Vagina (tissue), 2 donors: ENCODE results near the gene NAT10. TPM values are rescaled to one million over a fixed set of nuclear protein-coding genes. Genes with fewer than 3 reads are reported as not detected.

ENCODE experiments used
- DNase-seq, 2 donors: peaks; one replicate each; pipeline ENCODE4 v3.0.0-alpha.2; 2017; ENCODE audit errors: extremely low spot score in 2 of 2
- H3K27ac ChIP-seq: fragments of 200-600 bp; sonication (generic); one replicate; pipeline ENCODE4 v1.5.1; 2019
- H3K27me3 ChIP-seq: fragments of 200-600 bp; sonication (generic); one replicate; pipeline ENCODE4 v1.5.1; 2019
- H3K36me3 ChIP-seq, 2 donors: fragments of 200-600 bp; sonication (generic); one replicate each; pipeline ENCODE4 v1.5.1; 2017 to 2019
- H3K4me1 ChIP-seq: fragments of 200-600 bp; sonication (generic); one replicate; pipeline ENCODE4 v1.5.1; 2019
- H3K4me3 ChIP-seq, 2 donors: fragments of 200-600 bp; sonication (generic); 1 replicate in 1 of 2; 2 replicates in 1 of 2; pipeline ENCODE4 v1.5.1; 2016 to 2019
- H3K9me3 ChIP-seq: fragments of 200-600 bp; sonication (generic); one replicate; pipeline ENCODE4 v1.5.1; 2019
- CTCF ChIP-seq, 3 experiments: fragments of 450-650 bp in 2 of 3; fragments of 200-600 bp in 1 of 3; sonication (generic) in 1 of 3; IDR thresholded peaks; one replicate each; pipeline ENCODE4 v1.5.1; 2017 to 2019; ENCODE audit warnings: antibody characterized with exemption in 3 of 3, mild to moderate bottlenecking in 2 of 3, moderate library complexity in 2 of 3
- POLR2A ChIP-seq, 2 donors: fragments of 450-650 bp; IDR thresholded peaks; one replicate each; pipeline ENCODE4 v1.6.1; 2017; ENCODE audit warnings: antibody characterized with exemption in 2 of 2, mild to moderate bottlenecking in 2 of 2, moderate library complexity in 2 of 2
- POLR2AphosphoS5 ChIP-seq, 2 donors: sonication (generic); formaldehyde crosslinking; IDR thresholded peaks; one replicate each; pipeline ENCODE4 v1.9.0; 2017; ENCODE audit warnings: antibody characterized with exemption in 2 of 2, mild to moderate bottlenecking in 2 of 2, low read depth in 1 of 2; ENCODE audit not compliant: insufficient read depth in 1 of 2
- intact Hi-C: fragments of 100-400 bp; cut with DNase I; formaldehyde crosslinking; loops from one replicate; pipeline ENCODE4 v1.15.1; 2023
- total RNA-seq: library from RNA; depleted of rRNA; stranded (reverse); fragments of >200 nt; gene quantifications from one replicate; pipeline ENCODE4 v1.2.3, GENCODE V29; 2016

The NAT10 gene
- total RNA-seq, 1 donor from 2014 or later = 24.8 TPM

- no peaks in the 10 kb centered on the region for H3K4me1 ChIP-seq
- no peaks in the 10 kb centered on the region for H3K9me3 ChIP-seq
- TF ChIP-seq POLR2A (IDR thresholded peaks at IDR 0.05) = no peak
- TF ChIP-seq CTCF (IDR thresholded peaks at IDR 0.05) = no peak
- TF ChIP-seq POLR2AphosphoS5 (IDR thresholded peaks at IDR 0.05; ENCODE audit: insufficient read depth in 1 of 2, low read depth in 1 of 2) = no peak
- DNase-seq = no peak
- H3K27ac ChIP-seq = no peak overlapping the region
- no peak overlapping the region for H3K4me3 ChIP-seq
- H3K36me3 ChIP-seq = peaks cover 0 to 10% of the 10 kb centered on the region in 2 donors
- no peaks in the 10 kb centered on the region for H3K27me3 ChIP-seq
- intact Hi-C loops = no loop called here
These were observed 56.5 kb downstream of the NAT10 start for GRCh38 chr11:34161812-34162492.

- no peaks in the 10 kb centered on the region for H3K9me3 ChIP-seq
- intact Hi-C loops = no loop called here
- peaks cover 0 to 10% of the 10 kb centered on the region in 2 donors for H3K36me3 ChIP-seq
- H3K27ac ChIP-seq = no peak overlapping the region
- no peaks in the 10 kb centered on the region for H3K27me3 ChIP-seq
- no peak for DNase-seq
- no peak overlapping the region for H3K4me3 ChIP-seq
- no peaks in the 10 kb centered on the region for H3K4me1 ChIP-seq
- TF ChIP-seq POLR2AphosphoS5 (IDR thresholded peaks at IDR 0.05; ENCODE audit: insufficient read depth in 1 of 2, low read depth in 1 of 2) (no peak), POLR2A (IDR thresholded peaks at IDR 0.05) (no peak), CTCF (IDR thresholded peaks at IDR 0.05) (no peak)
These were observed 57.0 kb downstream of the NAT10 start for GRCh38 chr11:34162493-34162820.

GRCh38 chr11:34162856-34163255, 57.4 kb downstream of the NAT10 start:
- Histone ChIP-seq H3K36me3 (peaks cover 0 to 10% of the 10 kb centered on the region in 2 donors), H3K4me1 (peaks cover 2% of the 10 kb centered on the region), H3K27me3 (no peaks in the 10 kb centered on the region), H3K27ac (no peak overlapping the region), H3K9me3 (no peaks in the 10 kb centered on the region), H3K4me3 (no peak overlapping the region)
- intact Hi-C loops = no loop called here
- DNase-seq = no peak
- no peak for TF ChIP-seq POLR2AphosphoS5 (IDR thresholded peaks at IDR 0.05; ENCODE audit: insufficient read depth in 1 of 2, low read depth in 1 of 2)
- no peak for TF ChIP-seq POLR2A (IDR thresholded peaks at IDR 0.05)
- TF ChIP-seq CTCF (IDR thresholded peaks at IDR 0.05) = no peak

GRCh38 chr11:34165121-34165520, 59.7 kb downstream of the NAT10 start:
- intact Hi-C loops = no loop called here
- DNase-seq = no peak
- Histone ChIP-seq H3K27me3 (no peaks in the 10 kb centered on the region), H3K4me3 (no peak overlapping the region), H3K4me1 (peaks cover 22% of the 10 kb centered on the region), H3K27ac (no peak overlapping the region), H3K36me3 (peaks cover 0 to under 1% of the 10 kb centered on the region in 2 donors), H3K9me3 (no peaks in the 10 kb centered on the region)
- TF ChIP-seq POLR2AphosphoS5 (IDR thresholded peaks at IDR 0.05; ENCODE audit: insufficient read depth in 1 of 2, low read depth in 1 of 2) (no peak), CTCF (IDR thresholded peaks at IDR 0.05) (no peak), POLR2A (IDR thresholded peaks at IDR 0.05) (no peak)

- no peaks in the 10 kb centered on the region for H3K9me3 ChIP-seq
- TF ChIP-seq POLR2A (IDR thresholded peaks at IDR 0.05) (no peak), CTCF (IDR thresholded peaks at IDR 0.05) (no peak), POLR2AphosphoS5 (IDR thresholded peaks at IDR 0.05; ENCODE audit: insufficient read depth in 1 of 2, low read depth in 1 of 2) (no peak)
- no peaks in the 10 kb centered on the region for H3K36me3 ChIP-seq
- H3K4me1 ChIP-seq = peaks cover 22% of the 10 kb centered on the region
- intact Hi-C loops = no loop called here
- no peak overlapping the region for H3K4me3 ChIP-seq
- no peaks in the 10 kb centered on the region for H3K27me3 ChIP-seq
- H3K27ac ChIP-seq = no peak overlapping the region
- no peak for DNase-seq
These were observed 60.5 kb downstream of the NAT10 start for GRCh38 chr11:34165786-34166555.
